ENCODE data around the gene POU2F2. TPM values are rescaled to one million over a fixed set of nuclear protein-coding genes. Genes with fewer than 3 reads are reported as not detected.

The POU2F2 gene
- total RNA-seq, 1 experiment from 2014 or later = 6.0 TPM

- H3K4me1 Mint-ChIP-seq = peaks cover 9% of the 10 kb centered on the region
- peak; percentile 12 for ATAC-seq
- TF ChIP-seq JUN (CRISPR knock-in tag; IDR thresholded peaks at IDR 0.05) (no peak), NR3C1 (CRISPR knock-in tag; conservative IDR thresholded peaks at IDR 0.05; ENCODE audit: low read depth) (no peak), E2F1 (CRISPR knock-in tag; IDR thresholded peaks at IDR 0.05) (no peak), MYBL2 (CRISPR knock-in tag; IDR thresholded peaks at IDR 0.05) (no peak), TEAD1 (CRISPR knock-in tag; IDR thresholded peaks at IDR 0.05) (no peak), ATF6 (CRISPR knock-in tag; IDR thresholded peaks at IDR 0.05) (no peak), SOX15 (CRISPR knock-in tag; IDR thresholded peaks at IDR 0.05) (no peak)
- ChIA-PET POLR2A (no interaction called here), CTCF (interaction anchor here (0.9 to 2.5 kb wide), 5 partner anchors 15 to 45 kb away, joined by 3 to 15 read pairs (median 4); no protein-coding TSS in a partner anchor)
- peaks cover 37% of the 10 kb centered on the region for H3K36me3 Mint-ChIP-seq
- H3K4me3 Mint-ChIP-seq = no peak overlapping the region
- no peak overlapping the region for H3K27ac Mint-ChIP-seq
- H3K27me3 Mint-ChIP-seq (ENCODE audit: low read depth) = no peaks in the 10 kb centered on the region
- peak; percentile 63 for DNase-seq (ENCODE audit: low spot score)
- no peaks in the 10 kb centered on the region for H3K9me3 Mint-ChIP-seq
These were observed 66.0 kb downstream of the POU2F2 start for GRCh38 chr19:42066075-42066754.

- Mint-ChIP-seq H3K4me1 (peaks cover 4% of the 10 kb centered on the region), H3K9me3 (no peaks in the 10 kb centered on the region), H3K27me3 (ENCODE audit: low read depth) (no peaks in the 10 kb centered on the region), H3K27ac (no peak overlapping the region), H3K36me3 (peaks cover 40% of the 10 kb centered on the region), H3K4me3 (no peak overlapping the region)
- DNase-seq (ENCODE audit: low spot score) (no peak), ATAC-seq (no peak)
- ChIA-PET CTCF (interaction anchor here (0.9 to 2.4 kb wide), 4 partner anchors 16 to 44 kb away, joined by 3 to 10 read pairs (median 4); no protein-coding TSS in a partner anchor), POLR2A (no interaction called here)
- TF ChIP-seq IRF2 (CRISPR knock-in tag; IDR thresholded peaks at IDR 0.05; ENCODE audit: borderline replicate concordance, low read depth) (no peak), HMGXB4 (CRISPR knock-in tag; IDR thresholded peaks at IDR 0.05) (no peak), FOXJ3 (CRISPR knock-in tag; IDR thresholded peaks at IDR 0.05; ENCODE audit: borderline replicate concordance) (no peak), SMAD4 (CRISPR knock-in tag; IDR thresholded peaks at IDR 0.05) (no peak), FOXK1 (CRISPR knock-in tag; IDR thresholded peaks at IDR 0.05) (no peak), PRRX2 (CRISPR knock-in tag; IDR thresholded peaks at IDR 0.05) (no peak), EMX1 (CRISPR knock-in tag; IDR thresholded peaks at IDR 0.05) (no peak), AR (CRISPR knock-in tag; IDR thresholded peaks at IDR 0.05) (no peak), GTF2I (CRISPR knock-in tag; conservative IDR thresholded peaks at IDR 0.05) (no peak), ARID4B (CRISPR knock-in tag; IDR thresholded peaks at IDR 0.05; ENCODE audit: borderline replicate concordance) (no peak), CTCF (IDR thresholded peaks at IDR 0.05) (no peak), ZBTB43 (CRISPR knock-in tag; IDR thresholded peaks at IDR 0.05) (no peak)
These were observed 66.7 kb downstream of the POU2F2 start for GRCh38 chr19:42065511-42065910.

All from WTC11 (cell line).